ENCODE results near the gene SLC15A1. TPM values are rescaled to one million over a fixed set of nuclear protein-coding genes. Genes with fewer than 3 reads are reported as not detected.

Gene SLC15A1
- total and polyA plus RNA-seq, 2 experiments from 2014 or later: 7.5 to 18.7 TPM

DNA sequence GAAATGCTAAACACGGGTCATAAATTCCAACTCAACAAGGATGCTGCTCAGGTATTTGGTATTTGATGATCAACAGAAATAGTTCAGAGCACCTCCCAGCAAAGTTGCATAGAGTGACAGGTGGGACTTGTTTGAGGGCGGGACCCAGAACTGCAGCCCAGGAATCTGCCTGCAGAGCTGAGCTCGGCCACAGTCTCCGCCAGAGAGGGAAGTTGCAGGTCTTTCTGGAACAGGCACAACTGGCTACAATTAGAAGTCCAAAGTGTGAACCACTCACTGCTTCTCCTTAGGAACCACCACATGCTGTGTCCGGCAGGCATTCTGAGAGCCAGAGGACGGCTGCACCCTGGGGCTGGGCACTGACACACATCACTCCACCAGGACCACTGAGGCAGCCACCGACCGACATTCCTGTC is 1.1 kb downstream of the SLC15A1 start:
- no peaks in the 10 kb centered on the region for H3K79me2 ChIP-seq
- peak overlapping the region; percentile 96 for H3K4me2 ChIP-seq
- peaks cover 19% of the 10 kb centered on the region for H3K4me1 ChIP-seq (ENCODE audit: insufficient read depth)
- no peak overlapping the region for H2AFZ ChIP-seq
- peak overlapping the region; percentile 44 for H3K27ac ChIP-seq
- DNase-seq (ENCODE audit: low spot score): peak; percentile 72
- no peaks in the 10 kb centered on the region for H3K9me2 ChIP-seq (replicated peaks; ENCODE audit: insufficient read depth)
- H3K4me3 ChIP-seq: peak overlapping the region; percentile 52
- WGBS (ENCODE audit: low lambda C conversion rate, missing lambda C conversion rate): 35% methylated on average over 8 of the region's 8 CpGs
- H4K20me1 ChIP-seq (ENCODE audit: insufficient read depth, poor library complexity, severe bottlenecking): no peaks in the 10 kb centered on the region
- H3K9me3 ChIP-seq (ENCODE audit: low read depth): no peaks in the 10 kb centered on the region
- TF ChIP-seq EZH2 (IDR thresholded peaks at IDR 0.05; ENCODE audit: borderline replicate concordance) (no peak), EZH2phosphoT487 (IDR thresholded peaks at IDR 0.05; ENCODE audit: low read depth, severe bottlenecking, unreplicated experiment) (no peak)
- TF ChIP-seq, protein P1, sequence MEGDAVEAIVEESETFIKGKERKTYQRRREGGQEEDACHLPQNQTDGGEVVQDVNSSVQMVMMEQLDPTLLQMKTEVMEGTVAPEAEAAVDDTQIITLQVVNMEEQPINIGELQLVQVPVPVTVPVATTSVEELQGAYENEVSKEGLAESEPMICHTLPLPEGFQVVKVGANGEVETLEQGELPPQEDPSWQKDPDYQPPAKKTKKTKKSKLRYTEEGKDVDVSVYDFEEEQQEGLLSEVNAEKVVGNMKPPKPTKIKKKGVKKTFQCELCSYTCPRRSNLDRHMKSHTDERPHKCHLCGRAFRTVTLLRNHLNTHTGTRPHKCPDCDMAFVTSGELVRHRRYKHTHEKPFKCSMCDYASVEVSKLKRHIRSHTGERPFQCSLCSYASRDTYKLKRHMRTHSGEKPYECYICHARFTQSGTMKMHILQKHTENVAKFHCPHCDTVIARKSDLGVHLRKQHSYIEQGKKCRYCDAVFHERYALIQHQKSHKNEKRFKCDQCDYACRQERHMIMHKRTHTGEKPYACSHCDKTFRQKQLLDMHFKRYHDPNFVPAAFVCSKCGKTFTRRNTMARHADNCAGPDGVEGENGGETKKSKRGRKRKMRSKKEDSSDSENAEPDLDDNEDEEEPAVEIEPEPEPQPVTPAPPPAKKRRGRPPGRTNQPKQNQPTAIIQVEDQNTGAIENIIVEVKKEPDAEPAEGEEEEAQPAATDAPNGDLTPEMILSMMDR (IDR thresholded peaks at IDR 0.05; ENCODE audit: poor library complexity): no peak
- no peaks in the 10 kb centered on the region for H3K36me3 ChIP-seq (replicated peaks; ENCODE audit: insufficient read depth, low read depth)
- peaks cover 20% of the 10 kb centered on the region for H3K27me3 ChIP-seq

DNA sequence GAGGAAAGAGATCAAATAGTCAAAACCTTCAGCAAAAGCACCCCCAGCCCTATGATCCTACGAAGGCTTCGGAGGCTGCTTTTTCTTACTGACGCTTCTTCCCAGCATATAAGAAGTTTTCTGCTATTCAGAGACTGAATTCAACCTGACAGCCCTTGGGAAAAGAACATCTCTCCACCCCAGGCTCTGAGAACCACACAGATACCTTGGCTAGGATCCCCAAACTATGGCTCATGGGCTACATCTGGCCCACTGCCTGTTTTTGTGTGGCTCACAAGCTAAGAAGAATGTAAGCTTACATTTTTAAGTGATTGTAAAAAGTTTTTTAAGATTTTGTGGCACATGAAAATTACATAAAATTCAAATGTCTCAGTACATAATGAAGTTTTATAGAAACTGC is 3.0 kb downstream of the SLC15A1 start:
- DNase-seq (ENCODE audit: low spot score): no peak
- peaks cover 19% of the 10 kb centered on the region for H3K4me1 ChIP-seq (ENCODE audit: insufficient read depth)
- H3K36me3 ChIP-seq (replicated peaks; ENCODE audit: insufficient read depth, low read depth): no peaks in the 10 kb centered on the region
- 63% methylated on average over 3 of the region's 3 CpGs for WGBS (ENCODE audit: low lambda C conversion rate, missing lambda C conversion rate)
- no peaks in the 10 kb centered on the region for H3K79me2 ChIP-seq
- H3K4me3 ChIP-seq: no peak overlapping the region
- TF ChIP-seq, protein P1 (IDR thresholded peaks at IDR 0.05; ENCODE audit: poor library complexity): no peak
- TF ChIP-seq EZH2 (IDR thresholded peaks at IDR 0.05; ENCODE audit: borderline replicate concordance) (no peak), EZH2phosphoT487 (IDR thresholded peaks at IDR 0.05; ENCODE audit: low read depth, severe bottlenecking, unreplicated experiment) (no peak)
- H3K9me2 ChIP-seq (replicated peaks; ENCODE audit: insufficient read depth): no peaks in the 10 kb centered on the region
- H3K27me3 ChIP-seq: peaks cover 20% of the 10 kb centered on the region
- no peak overlapping the region for H3K27ac ChIP-seq
- H2AFZ ChIP-seq: no peak overlapping the region
- H3K9me3 ChIP-seq (ENCODE audit: low read depth): no peaks in the 10 kb centered on the region
- H4K20me1 ChIP-seq (ENCODE audit: insufficient read depth, poor library complexity, severe bottlenecking): no peaks in the 10 kb centered on the region
- H3K4me2 ChIP-seq: no peak overlapping the region

DNA sequence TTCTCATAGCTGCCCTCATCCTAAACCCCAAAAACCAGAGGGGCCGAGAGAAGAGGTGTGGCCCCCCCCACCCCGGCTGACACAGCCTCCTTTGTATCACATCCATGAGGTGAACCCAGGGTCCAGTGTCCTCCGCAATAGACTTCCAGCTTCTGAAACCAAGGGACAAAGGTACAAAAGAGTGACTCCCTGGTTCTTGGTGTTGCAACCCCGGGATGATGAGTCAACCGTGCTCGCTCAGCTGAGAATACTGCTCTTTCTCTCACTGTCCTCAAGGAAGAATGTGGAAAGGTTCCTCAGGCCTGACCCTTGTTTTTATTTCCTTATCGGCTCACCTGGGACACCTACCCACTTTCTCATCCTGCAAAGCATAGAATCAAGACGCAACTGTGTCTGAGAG is 5.5 kb downstream of the SLC15A1 start:
- Histone ChIP-seq H3K4me3 (no peak overlapping the region), H3K4me2 (no peak overlapping the region), H4K20me1 (ENCODE audit: insufficient read depth, poor library complexity, severe bottlenecking) (no peaks in the 10 kb centered on the region), H3K9me2 (replicated peaks; ENCODE audit: insufficient read depth) (no peaks in the 10 kb centered on the region), H3K27ac (peak overlapping the region; percentile 65), H3K4me1 (ENCODE audit: insufficient read depth) (peaks cover 16% of the 10 kb centered on the region), H3K9me3 (ENCODE audit: low read depth) (no peaks in the 10 kb centered on the region), H3K79me2 (no peaks in the 10 kb centered on the region), H3K27me3 (peaks cover 5% of the 10 kb centered on the region), H2AFZ (no peak overlapping the region), H3K36me3 (replicated peaks; ENCODE audit: insufficient read depth, low read depth) (no peaks in the 10 kb centered on the region)
- 78% methylated on average over 8 of the region's 8 CpGs for WGBS (ENCODE audit: low lambda C conversion rate, missing lambda C conversion rate)
- TF ChIP-seq, protein P1 (IDR thresholded peaks at IDR 0.05; ENCODE audit: poor library complexity): no peak
- TF ChIP-seq EZH2 (IDR thresholded peaks at IDR 0.05; ENCODE audit: borderline replicate concordance) (no peak), EZH2phosphoT487 (IDR thresholded peaks at IDR 0.05; ENCODE audit: low read depth, severe bottlenecking, unreplicated experiment) (no peak)
- DNase-seq (ENCODE audit: low spot score): peak; percentile 70

DNA sequence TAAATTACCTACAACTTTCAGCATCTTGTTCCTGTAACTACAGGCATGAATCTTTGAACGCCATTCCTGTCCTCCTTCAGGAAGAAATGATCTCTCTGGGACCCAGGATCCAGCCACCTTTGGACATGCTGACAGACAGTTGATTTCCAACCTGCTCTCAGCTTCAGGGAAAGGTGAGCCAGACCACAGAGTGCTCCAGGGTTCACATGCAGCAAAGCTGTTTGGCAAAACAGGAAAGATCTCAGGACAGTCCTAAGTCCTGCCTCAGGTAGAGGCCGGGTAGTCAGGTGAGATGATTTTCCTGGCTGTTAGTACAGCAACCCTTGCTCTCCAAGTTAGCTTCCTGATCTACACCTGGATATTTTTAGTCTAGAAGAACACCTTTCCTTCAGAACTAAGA is 9.1 kb downstream of the SLC15A1 start:
- TF ChIP-seq EZH2phosphoT487 (IDR thresholded peaks at IDR 0.05; ENCODE audit: low read depth, severe bottlenecking, unreplicated experiment) (no peak), EZH2 (IDR thresholded peaks at IDR 0.05; ENCODE audit: borderline replicate concordance) (no peak)
- TF ChIP-seq, protein P1 (IDR thresholded peaks at IDR 0.05; ENCODE audit: poor library complexity): no peak
- no peak overlapping the region for H2AFZ ChIP-seq
- H3K4me3 ChIP-seq: no peak overlapping the region
- no peaks in the 10 kb centered on the region for H3K79me2 ChIP-seq
- H3K9me3 ChIP-seq (ENCODE audit: low read depth): no peaks in the 10 kb centered on the region
- 87% methylated on average over 2 of the region's 2 CpGs for WGBS (ENCODE audit: low lambda C conversion rate, missing lambda C conversion rate)
- H3K36me3 ChIP-seq (replicated peaks; ENCODE audit: insufficient read depth, low read depth): no peaks in the 10 kb centered on the region
- peaks cover 12% of the 10 kb centered on the region for H3K4me1 ChIP-seq (ENCODE audit: insufficient read depth)
- H3K27me3 ChIP-seq: no peaks in the 10 kb centered on the region
- H4K20me1 ChIP-seq (ENCODE audit: insufficient read depth, poor library complexity, severe bottlenecking): no peaks in the 10 kb centered on the region
- H3K27ac ChIP-seq: peak overlapping the region; percentile 82
- no peak overlapping the region for H3K4me2 ChIP-seq
- DNase-seq (ENCODE audit: low spot score): peak; percentile 41
- no peaks in the 10 kb centered on the region for H3K9me2 ChIP-seq (replicated peaks; ENCODE audit: insufficient read depth)

All from hepatocyte (in vitro differentiated cells).